Uterine smooth muscle cell (primary cell): Measurements from ENCODE around the gene TUBB4B. TPM values are rescaled to one million over a fixed set of nuclear protein-coding genes. Genes with fewer than 3 reads are reported as not detected.

ENCODE experiments used
- total RNA-seq: library from RNA; depleted of rRNA; stranded (reverse); fragments of >200 nt; gene quantifications from 2 replicates; pipeline ENCODE4 v1.2.3, GENCODE V29; 2014

Gene TUBB4B
- total RNA-seq: 153 and 473 TPM in 2 replicates

GRCh38 chr9:137240841-137241489 lies at the start of gene TUBB4B:
Gene TUBB4B (plus strand): TSS chr9:137241287. CDS start chr9:137241361, 74 bp downstream.

GRCh38 chr9:137200311-137201204 lies 40.5 kb upstream of the TUBB4B start, which contains the start of gene TPRN:
Gene TPRN (minus strand): TSS chr9:137200741. CDS start chr9:137200711, 30 bp downstream.

GRCh38 chr9:137205126-137206069 lies 35.7 kb upstream of the TUBB4B start, which contains the start of the genes NDOR1 and TMEM203:
Gene NDOR1 (plus strand): TSS chr9:137205700. CDS start chr9:137205778, 78 bp downstream.
Gene TMEM203 (minus strand): TSS chr9:137205648. CDS start chr9:137205414, 234 bp downstream.

GRCh38 chr9:137222190-137223077 lies 18.7 kb upstream of the TUBB4B start, which contains the start of gene RNF208:
Gene RNF208 (minus strand): TSS chr9:137222240. CDS start chr9:137221212, 1,028 bp downstream.

GRCh38 chr9:137224830-137225694 lies 16.0 kb upstream of the TUBB4B start, which contains the start of gene CYSRT1:
Gene CYSRT1 (plus strand): TSS chr9:137225174. CDS start chr9:137225622, 448 bp downstream.

GRCh38 chr9:137227054-137227852 lies 13.8 kb upstream of the TUBB4B start, which contains the start of gene RNF224:
Gene RNF224 (plus strand): TSS chr9:137227502. CDS start chr9:137228336, 834 bp downstream.

GRCh38 chr9:137230705-137231371 lies 10.2 kb upstream of the TUBB4B start, which contains the start of gene SLC34A3:
Gene SLC34A3 (plus strand): TSS chr9:137230901. CDS start chr9:137231703, 802 bp downstream.

GRCh38 chr9:137251194-137251461 lies 10.0 kb downstream of the TUBB4B start, which contains the start of gene STPG3:
Gene STPG3 (plus strand): TSS chr9:137251286. CDS start chr9:137251287, 1 bp downstream.

GRCh38 chr9:137254624-137255447 lies 13.7 kb downstream of the TUBB4B start, which contains the start of gene NELFB:
Gene NELFB (plus strand): TSS chr9:137255327.

GRCh38 chr9:137277329-137278041 lies 36.4 kb downstream of the TUBB4B start, which contains the start of gene TOR4A:
Gene TOR4A (plus strand): TSS chr9:137277726. CDS start chr9:137278690, 964 bp downstream.

Other genes with a start within 250 kb of the TUBB4B start
- gene PAXX, start 248.9 kb upstream of the TUBB4B start, total RNA-seq: 23.9 and 25.1 TPM in 2 replicates
- gene CLIC3, start 244.7 kb upstream of the TUBB4B start, total RNA-seq: 0.55 and 3.0 TPM in 2 replicates
- 19.0 and 31.7 TPM in 2 replicates for gene ABCA2, start 213.1 kb upstream of the TUBB4B start, total RNA-seq
- not detected in 2 replicates for gene FUT7, start 209.2 kb upstream of the TUBB4B start, total RNA-seq
- gene NPDC1, start 195.1 kb upstream of the TUBB4B start, total RNA-seq: 13.3 and 20.9 TPM in 2 replicates
- not detected in 2 replicates for gene ENTPD2, start 187.2 kb upstream of the TUBB4B start, total RNA-seq
- gene SAPCD2, start 170.7 kb upstream of the TUBB4B start, total RNA-seq: 7.1 and 18.6 TPM in 2 replicates
- 28.3 and 33.1 TPM in 2 replicates for gene UAP1L1, start 163.8 kb upstream of the TUBB4B start, total RNA-seq
- 73.2 and 128 TPM in 2 replicates for gene MAN1B1, start 154.3 kb upstream of the TUBB4B start, total RNA-seq
- gene DPP7, start 126.6 kb upstream of the TUBB4B start, total RNA-seq: 45.3 and 86.1 TPM in 2 replicates
- under 0.01 and 0.11 TPM in 2 replicates for gene GRIN1, start 102.1 kb upstream of the TUBB4B start, total RNA-seq
- gene LRRC26, start 71.2 kb upstream of the TUBB4B start, total RNA-seq: not detected in 2 replicates
- 0.25 TPM in 1 of 2 replicates, not detected in the other for gene TMEM210, start 69.2 kb upstream of the TUBB4B start, total RNA-seq
- 29.9 and 34.0 TPM in 2 replicates for gene ANAPC2, start 52.7 kb upstream of the TUBB4B start, total RNA-seq
- 60.9 and 82.4 TPM in 2 replicates for gene SSNA1, start 52.6 kb upstream of the TUBB4B start, total RNA-seq
- gene TPRN, start 40.5 kb upstream of the TUBB4B start, total RNA-seq: 6.8 and 8.7 TPM in 2 replicates
- gene TMEM203, start 35.6 kb upstream of the TUBB4B start, total RNA-seq: 37.1 and 41.5 TPM in 2 replicates
- gene NDOR1, start 35.6 kb upstream of the TUBB4B start, total RNA-seq: 2.6 and 4.8 TPM in 2 replicates
- gene RNF208, start 19.0 kb upstream of the TUBB4B start, total RNA-seq: 0.11 and 0.25 TPM in 2 replicates
- 0.55 and 0.62 TPM in 2 replicates for gene CYSRT1, start 16.1 kb upstream of the TUBB4B start, total RNA-seq
- 0.11 TPM in 1 of 2 replicates, not detected in the other for gene RNF224, start 13.8 kb upstream of the TUBB4B start, total RNA-seq
- gene SLC34A3, start 10.4 kb upstream of the TUBB4B start, total RNA-seq: not detected in 2 replicates
- not detected in 2 replicates for gene STPG3, start 10.0 kb downstream of the TUBB4B start, total RNA-seq
- gene NELFB, start 14.0 kb downstream of the TUBB4B start, total RNA-seq: 60.7 and 75.9 TPM in 2 replicates
- gene TOR4A, start 36.4 kb downstream of the TUBB4B start, total RNA-seq: 34.0 and 38.7 TPM in 2 replicates
- gene NRARP, start 61.0 kb downstream of the TUBB4B start, total RNA-seq: 0.11 and 0.12 TPM in 2 replicates
- 6.5 and 19.5 TPM in 2 replicates for gene EXD3, start 181.9 kb downstream of the TUBB4B start, total RNA-seq
- gene NOXA1, start 182.1 kb downstream of the TUBB4B start, total RNA-seq: 0.22 and 1.00 TPM in 2 replicates
- gene ENTPD8, start 200.1 kb downstream of the TUBB4B start, total RNA-seq: under 0.01 and 0.12 TPM in 2 replicates
- gene NSMF, start 218.0 kb downstream of the TUBB4B start, total RNA-seq: 16.9 and 28.0 TPM in 2 replicates